HG02678 (cell line): ENCODE data around the gene SPTB.

Experiments used
- ATAC-seq: cut with Tn5 transposase; IDR thresholded peaks from one replicate; pipeline ENCODE4 v1.9.1; 2021; ENCODE audit warnings: mild to moderate bottlenecking, moderate library complexity; ENCODE audit not compliant: unreplicated experiment

The SPTB gene

DNA sequence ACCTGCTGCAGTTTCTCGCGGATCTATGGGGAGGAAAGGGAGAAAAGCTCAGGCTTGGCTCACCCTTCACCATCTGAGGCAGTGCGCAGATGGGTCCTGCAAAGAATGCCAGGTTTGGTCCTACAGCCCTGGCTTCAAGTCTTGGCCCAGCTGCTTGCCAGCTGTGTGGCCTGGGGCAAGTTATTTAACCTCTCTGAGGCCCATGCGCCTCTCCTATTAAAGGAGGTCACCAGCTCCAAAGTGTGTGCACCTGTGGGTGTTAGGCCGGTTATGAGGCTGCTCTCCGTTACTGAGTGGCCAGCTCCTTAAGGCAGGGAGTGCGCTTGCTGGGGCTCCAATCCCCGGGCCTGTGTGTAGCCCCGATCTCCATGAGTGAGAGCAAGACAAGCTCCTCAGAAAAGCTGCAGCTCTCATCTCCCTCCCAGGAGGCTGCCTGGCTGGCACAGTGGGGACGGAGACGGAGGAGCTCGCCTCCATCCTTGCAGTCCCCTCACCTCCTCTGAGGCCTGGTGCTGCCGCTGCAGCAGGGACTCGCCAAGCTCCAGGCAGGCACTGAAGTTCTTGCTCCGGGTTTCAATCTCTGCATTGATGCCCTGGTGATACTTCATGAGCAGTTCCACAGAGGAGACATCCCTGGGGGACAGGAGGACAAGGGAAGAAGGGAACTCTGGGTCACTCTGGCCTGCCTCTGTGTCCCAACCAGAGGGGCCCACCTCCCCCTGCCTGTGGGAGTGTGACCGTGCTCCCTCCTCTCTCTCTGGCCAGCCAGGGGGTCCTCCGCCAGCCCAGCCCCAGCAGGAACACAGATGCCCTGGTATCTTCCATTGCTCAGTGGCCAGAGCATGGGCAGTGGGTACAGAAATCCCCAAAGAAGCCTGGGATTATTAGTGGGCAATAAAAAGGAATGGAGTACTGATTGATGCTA lies 110.3 kb downstream of the SPTB start:
- no peak for ATAC-seq

DNA sequence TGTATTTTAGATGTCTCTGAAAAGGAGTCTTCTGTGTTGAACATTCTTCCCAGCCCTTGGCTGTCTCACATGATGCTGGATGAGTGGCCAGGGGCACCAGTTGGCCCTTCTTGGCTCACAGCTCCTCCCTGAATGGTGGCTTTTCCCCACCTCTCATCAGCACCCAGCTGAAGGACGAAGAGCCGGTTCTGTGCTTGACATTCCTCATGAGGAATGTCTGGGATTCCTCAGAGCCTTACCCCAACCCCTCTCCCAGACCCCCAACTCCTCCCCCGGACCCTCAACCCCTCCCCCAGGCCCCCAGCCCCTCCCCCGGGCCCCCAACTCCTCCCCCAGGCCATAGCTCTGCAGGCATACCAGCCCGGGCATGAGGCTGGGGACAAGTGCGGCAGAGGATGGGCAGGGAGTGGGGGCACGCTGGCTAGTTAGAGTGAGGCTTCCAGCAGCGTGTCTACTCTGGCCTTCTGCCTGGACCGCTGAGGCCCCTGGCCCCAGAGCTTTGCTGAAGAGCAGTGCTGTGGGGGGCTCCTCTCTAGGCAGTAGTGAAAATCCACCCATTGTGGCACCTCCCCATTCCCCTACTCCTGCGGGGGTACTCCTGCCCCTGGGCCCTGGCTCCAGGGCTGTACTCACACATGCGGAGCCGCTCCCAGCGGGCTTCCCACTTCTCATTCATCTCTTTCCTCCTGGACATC lies 111.2 kb downstream of the SPTB start:
- ATAC-seq, result no peak

GRCh38 chr14:64767215-64767964 lies 112.3 kb downstream of the SPTB start:
- ATAC-seq, result no peak

- ATAC-seq, result no peak
Measured at GRCh38 chr14:64766430-64767151, 113.1 kb downstream of the SPTB start.

- no peak for ATAC-seq
Measured at GRCh38 chr14:64765740-64766302, 113.9 kb downstream of the SPTB start.

DNA sequence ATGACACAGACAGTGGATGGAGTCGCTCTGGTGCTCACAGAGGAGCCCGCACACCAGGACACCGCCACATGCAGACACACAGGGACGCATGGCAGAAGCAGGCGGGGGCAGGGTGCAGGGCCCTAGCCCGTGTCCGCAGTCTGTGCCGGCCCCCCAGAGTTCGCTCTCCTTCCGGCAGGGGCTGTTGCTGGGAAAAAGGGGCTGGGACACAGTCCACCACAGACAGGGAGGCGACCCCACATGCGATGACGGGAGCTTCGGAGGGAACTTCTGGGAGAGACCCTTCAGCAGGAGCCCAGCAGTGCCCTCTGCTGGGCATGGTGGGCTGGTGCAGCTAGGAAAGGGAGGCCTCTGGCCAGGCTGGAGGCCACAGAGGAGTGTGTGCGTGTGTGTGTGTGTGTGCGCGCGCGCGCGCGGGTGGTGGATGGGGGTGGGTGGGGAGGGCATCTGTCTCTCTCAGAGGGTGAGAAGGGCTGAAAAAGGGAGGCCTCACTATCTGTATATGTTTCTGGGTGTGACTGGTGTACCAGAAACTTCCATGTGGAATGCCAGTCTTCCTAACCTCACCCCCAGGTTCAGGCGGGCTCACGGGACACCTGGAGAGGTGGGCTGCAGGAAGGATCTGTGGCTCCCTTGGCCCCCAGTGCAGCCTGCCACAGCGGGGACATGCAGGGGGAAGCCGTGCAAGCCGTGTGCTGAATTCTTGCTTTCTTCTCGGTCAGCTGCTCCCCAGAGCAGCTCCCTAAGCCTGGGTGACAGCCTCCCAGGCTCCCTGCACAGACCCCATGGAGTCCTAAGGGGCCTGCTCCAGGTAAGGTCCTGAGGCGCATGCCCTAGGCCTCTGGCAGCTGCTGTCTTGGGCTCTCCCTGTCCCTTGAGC lies 114.8 kb downstream of the SPTB start:
- peak; percentile 59 for ATAC-seq

DNA sequence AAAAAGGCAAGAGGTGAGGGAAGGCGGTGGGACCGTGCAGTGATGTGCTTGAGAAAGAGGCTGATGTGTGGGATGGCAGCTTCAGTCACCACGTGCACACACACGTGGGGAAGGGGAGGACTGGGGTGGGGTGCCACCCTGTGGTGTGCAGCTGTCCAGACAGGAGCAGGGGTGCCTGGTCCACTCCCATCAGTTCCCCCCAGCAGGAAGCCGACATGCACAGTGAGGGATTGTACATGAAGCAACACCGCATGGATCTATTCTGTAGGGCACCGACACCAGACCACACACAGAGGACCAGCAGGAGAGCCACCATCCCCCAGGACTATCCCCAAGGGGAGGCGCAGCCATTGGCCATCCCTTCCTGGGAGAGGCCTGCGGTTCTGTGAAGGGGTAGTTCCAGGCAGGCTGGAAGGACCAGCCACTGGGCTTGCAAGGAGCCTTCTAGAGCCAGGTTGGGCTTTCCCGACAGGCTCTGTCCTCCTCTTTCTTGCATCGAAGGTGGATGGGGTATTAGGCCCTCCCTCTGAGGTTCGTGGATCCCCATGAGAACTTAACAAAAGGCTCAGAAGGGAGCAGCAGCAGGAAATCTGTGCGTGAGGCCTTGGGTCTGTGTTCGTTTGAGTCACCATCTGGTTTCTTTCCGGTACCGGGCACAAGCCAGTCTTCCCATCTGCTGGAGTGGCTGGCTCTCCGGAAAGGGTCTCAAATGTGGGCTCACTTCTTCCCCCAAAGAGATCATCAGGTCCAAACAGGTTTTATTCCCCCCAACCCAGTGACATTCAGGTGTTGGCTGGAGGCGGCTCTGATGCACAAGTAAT lies 115.7 kb downstream of the SPTB start:
- ATAC-seq, result no peak

GRCh38 chr14:64763085-64763782 lies 116.5 kb downstream of the SPTB start:
- no peak for ATAC-seq

DNA sequence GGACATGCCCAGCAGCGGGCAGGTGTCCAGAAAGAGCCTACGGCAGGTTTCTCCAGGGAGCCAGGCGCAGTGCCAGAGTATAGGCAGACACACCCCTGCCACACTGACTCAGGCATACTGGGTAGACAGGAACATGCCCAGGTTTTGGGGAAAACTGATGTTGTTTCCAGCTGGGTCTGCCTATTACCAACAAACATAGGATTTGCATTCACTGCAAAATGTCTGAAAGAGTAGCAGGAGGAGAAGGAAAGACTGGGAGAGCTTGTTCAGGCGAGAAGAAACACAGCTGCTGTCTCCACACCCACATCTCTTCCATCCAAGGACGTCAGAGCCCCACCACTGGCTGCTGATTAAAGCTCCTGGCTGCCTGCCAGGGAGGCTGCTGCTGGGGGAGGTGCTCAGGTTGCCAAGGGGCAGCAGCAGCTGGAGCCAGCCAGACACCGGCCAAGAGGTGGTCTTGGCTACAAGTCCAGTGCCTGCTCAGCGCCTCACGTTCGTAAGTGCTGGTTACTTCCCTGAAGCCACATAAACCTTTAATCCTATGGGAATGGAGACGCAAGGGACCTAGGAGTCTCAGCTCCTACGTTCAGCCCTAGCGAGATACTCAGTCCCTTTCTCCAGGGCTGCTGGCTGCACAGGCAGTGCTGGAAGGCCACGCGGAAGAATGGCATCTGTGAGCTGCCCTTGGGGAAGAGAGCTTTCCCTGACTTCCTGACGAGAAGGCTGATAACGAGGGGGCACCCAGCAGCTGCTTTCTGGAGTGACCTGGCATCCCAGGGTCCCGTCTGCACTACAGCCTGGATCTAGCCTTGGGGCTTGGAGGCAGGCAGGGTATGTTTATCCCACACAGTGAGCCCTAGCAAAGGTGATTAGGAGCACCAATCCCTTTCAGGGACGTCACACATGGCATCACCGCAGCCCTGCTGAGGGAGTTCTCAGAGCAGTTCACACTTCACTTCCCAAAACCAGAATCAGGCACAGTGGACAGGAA lies 117.4 kb downstream of the SPTB start:
- no peak for ATAC-seq

DNA sequence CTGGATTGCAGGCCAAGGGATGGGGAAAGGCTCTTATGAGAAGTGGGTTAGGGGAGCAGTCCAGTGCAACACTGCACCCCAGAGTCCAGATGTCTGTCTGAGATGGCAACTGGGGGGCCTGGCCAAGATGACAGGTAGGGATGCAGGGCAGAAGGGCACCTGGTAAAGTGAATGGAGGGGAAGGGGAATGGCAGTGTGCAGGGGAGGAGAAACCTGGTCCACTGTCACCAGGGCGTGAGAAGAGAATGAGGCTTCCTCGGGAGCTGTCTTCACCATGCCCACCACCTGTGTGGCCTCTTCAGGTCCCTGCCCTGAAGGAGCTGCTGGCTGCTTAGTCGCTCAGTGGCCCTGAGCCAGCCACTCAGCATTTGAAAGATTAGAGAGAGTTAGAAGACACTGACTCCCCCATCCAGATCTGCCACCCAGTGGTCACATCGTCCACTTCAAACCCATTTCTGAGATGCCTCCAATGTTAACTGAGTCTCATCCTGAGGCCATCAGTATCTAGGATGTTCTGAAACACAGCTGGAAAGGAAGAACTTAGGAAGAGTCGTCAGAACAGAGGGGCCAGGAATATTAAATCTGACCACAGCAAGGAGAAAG lies 118.2 kb downstream of the SPTB start:
- ATAC-seq, result no peak

GRCh38 chr14:64760916-64761315 lies 118.8 kb downstream of the SPTB start:
- no peak for ATAC-seq

DNA sequence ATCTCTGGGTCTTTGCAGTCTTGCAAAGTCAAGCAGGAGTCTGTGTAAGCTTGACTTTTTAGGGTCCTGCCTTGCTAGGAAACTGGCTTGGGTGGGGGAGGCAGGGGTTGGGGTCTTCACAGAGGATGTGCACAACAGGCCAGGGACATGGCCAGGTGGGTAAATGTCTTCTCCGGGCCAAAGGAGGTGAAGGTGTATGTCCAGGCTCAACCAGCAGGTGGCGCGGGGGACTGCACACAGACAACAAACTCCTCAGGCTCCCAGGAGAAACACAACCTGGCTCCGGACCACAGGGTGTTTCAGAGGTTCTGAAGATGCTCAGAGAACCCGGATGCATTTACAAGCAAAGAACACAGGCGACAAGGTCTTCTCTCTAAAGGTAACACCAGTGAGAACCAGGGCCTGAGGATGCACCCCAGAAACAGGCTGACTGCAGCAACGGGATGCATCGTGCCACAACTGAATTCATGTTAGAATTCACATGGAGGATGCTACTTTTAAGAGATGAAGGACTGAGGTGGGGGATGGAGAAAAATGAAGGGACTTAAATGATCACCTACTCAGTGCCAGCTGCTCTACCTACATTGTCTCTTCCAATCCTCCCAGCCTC lies 119.5 kb downstream of the SPTB start:
- ATAC-seq, result no peak

DNA sequence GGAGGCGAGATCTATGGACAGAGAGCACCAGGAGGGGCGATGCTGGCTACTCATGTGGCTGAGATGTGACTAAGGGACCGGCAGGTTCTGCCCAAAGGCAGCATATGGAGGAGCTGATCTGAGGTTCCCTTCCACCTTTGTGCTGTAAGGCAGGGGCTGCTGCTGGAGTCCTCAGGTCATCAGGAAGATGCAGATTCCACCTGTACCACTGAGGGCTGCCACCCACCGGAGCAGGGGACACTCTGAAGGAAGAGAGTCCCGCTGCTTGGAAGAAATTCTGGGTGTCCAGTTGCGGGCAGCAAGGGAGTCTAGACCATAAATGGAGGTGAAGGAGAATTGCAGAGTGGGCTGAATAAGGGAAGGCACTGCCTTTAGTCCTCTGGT lies 120.2 kb downstream of the SPTB start:
- no peak for ATAC-seq

DNA sequence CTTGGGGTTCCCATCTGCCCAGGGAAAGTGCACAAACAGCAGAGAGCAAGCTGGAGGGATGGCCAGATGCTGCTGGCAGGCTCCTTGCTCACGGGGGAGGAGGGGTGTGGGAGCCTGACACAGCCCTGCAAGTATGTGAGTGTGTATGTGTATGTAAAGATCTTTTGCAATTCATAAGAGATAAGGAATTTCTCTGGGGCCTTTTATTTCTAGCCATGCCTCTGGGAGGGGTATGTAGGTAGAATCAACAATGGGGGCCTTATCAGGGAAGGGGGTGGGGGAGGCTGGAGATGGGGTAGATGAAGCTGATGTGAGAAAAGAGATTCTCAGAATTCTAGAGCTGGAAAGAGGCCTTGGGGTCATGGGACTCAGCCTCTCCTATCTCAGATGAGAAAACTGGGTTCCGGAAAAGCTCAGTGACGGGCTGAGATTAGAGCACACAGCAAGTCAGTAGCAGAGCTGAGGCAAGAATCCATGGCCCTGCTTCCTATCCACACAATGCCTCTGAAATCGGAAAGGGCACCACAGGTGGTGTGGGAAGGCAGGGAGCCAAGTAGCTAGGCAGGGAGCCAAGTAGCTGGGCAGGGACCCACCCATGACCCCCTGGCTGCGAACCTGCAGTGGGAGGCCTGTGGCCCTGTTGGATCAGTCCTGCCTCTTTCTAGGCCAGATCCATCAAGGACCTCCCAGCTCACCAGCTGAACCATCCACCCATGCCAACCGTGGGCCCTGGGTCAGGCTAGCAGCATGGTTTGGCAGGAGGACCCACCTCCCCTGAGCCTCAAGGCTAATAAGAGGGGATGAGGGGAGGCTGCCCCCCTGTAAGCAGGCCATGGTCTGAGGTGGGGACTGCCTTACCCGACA lies 120.8 kb downstream of the SPTB start:
- ATAC-seq, result no peak

DNA sequence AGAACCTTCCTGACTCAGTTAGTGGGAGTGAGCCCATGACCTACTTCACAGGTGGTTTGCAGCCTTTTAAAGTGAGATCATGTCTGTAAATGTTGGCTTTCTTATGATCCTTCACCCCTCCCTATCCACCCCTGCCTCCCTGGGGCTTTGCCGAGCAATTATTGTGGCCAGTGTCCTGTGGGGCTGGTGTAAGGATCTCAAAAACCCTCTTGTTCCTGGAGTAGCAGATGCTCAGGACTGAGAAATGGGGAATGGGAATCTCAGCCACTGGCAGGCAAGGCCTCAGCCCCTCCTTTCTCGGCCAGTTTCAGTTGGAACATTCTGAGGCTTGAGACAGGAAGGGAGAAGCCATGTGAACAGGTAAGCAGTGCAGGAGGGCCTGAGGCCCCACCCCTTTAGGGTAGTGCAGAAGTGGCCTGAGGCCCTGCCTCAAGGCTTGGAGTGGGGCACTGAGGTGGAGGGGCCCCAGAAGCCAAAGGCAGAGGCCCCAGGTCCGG lies 121.6 kb downstream of the SPTB start:
- ATAC-seq, result no peak
